Mesendoderm (in vitro differentiated cells): Measurements from ENCODE around the gene PSMD6.

Experiments
- DNase-seq: peaks from one replicate; pipeline ENCODE4 v3.0.0; 2013
- H2AK5ac ChIP-seq: 2 replicates; pipeline ENCODE4 v1.6.1; 2013; ENCODE audit warnings: low read length, inconsistent platforms
- H2BK120ac ChIP-seq: 2 replicates; pipeline ENCODE4 v1.6.1; 2013; ENCODE audit warnings: low read depth, mild to moderate bottlenecking, low read length, moderate library complexity, mixed read lengths
- H2BK15ac ChIP-seq: replicated peaks from 2 replicates; pipeline ENCODE4 v1.6.1; 2013; ENCODE audit warnings: low read depth, mild to moderate bottlenecking, moderate library complexity
- H2BK5ac ChIP-seq: 2 replicates; pipeline ENCODE4 v1.6.1; 2013; ENCODE audit warnings: low read length, inconsistent platforms
- H3K18ac ChIP-seq: 2 replicates; pipeline ENCODE4 v1.6.1; 2013; ENCODE audit warnings: mild to moderate bottlenecking, low read length, mixed read lengths
- H3K23ac ChIP-seq: one replicate; pipeline ENCODE4 v1.6.1; 2013; ENCODE audit warnings: low read length
- H3K27ac ChIP-seq: 2 replicates; pipeline ENCODE4 v1.5.1; 2013; ENCODE audit warnings: low read depth, mild to moderate bottlenecking, inconsistent platforms, low read length, moderate library complexity
- H3K27me3 ChIP-seq: 2 replicates; pipeline ENCODE4 v1.6.1; 2013; ENCODE audit warnings: low read length, control low read depth, mild to moderate bottlenecking, inconsistent platforms; ENCODE audit not compliant: insufficient read depth, poor library complexity
- H3K36me3 ChIP-seq: 2 replicates; pipeline ENCODE4 v1.6.1; 2013; ENCODE audit warnings: low read length, inconsistent platforms; ENCODE audit not compliant: control insufficient read depth, insufficient read depth
- H3K4ac ChIP-seq: one replicate; pipeline ENCODE4 v1.6.1; 2013; ENCODE audit warnings: low read depth, mild to moderate bottlenecking, low read length, moderate library complexity
- H3K4me1 ChIP-seq: 2 replicates; pipeline ENCODE4 v1.6.1; 2013; ENCODE audit warnings: low read depth, low read length, inconsistent platforms; ENCODE audit not compliant: control insufficient read depth
- H3K4me2 ChIP-seq: 2 replicates; pipeline ENCODE4 v1.6.1; 2013; ENCODE audit warnings: low read length
- H3K4me3 ChIP-seq: 2 replicates; pipeline ENCODE4 v1.5.1; 2013; ENCODE audit warnings: mild to moderate bottlenecking, low read length
- H3K56ac ChIP-seq: one replicate; pipeline ENCODE4 v1.6.1; 2013; ENCODE audit warnings: low read length
- H3K79me1 ChIP-seq: 2 replicates; pipeline ENCODE4 v1.6.1; 2013; ENCODE audit warnings: low read length, inconsistent platforms
- H3K79me2 ChIP-seq: 2 replicates; pipeline ENCODE4 v1.6.1; 2013; ENCODE audit warnings: mild to moderate bottlenecking, low read length; ENCODE audit not compliant: control insufficient read depth, insufficient read depth
- H3K9ac ChIP-seq: 2 replicates; pipeline ENCODE4 v1.6.1; 2013; ENCODE audit warnings: low read length, inconsistent platforms
- H4K5ac ChIP-seq: one replicate; pipeline ENCODE4 v1.6.1; 2013; ENCODE audit warnings: low read length
- H4K8ac ChIP-seq: one replicate; pipeline ENCODE4 v1.6.1; 2013; ENCODE audit warnings: low read depth, mild to moderate bottlenecking, control low read depth, low read length, moderate library complexity
- WGBS: extraction: QIAGEN DNeasy Blood & Tissue Kit; methylation state at CpG from one replicate; pipeline ENCODE4 v1.1.7; 2013; ENCODE audit warnings: low lambda C conversion rate, missing lambda C conversion rate; ENCODE audit not compliant: insufficient coverage; ENCODE audit errors: extremely low coverage; 5-methylcytosine and 5-hydroxymethylcytosine counted together

The PSMD6 gene

GRCh38 chr3:63970631-63971475, 52.4 kb downstream of the PSMD6 start:
- Histone ChIP-seq H3K18ac (peak overlapping the region; percentile 76), H3K36me3 (no peaks in the 10 kb centered on the region), H3K27ac (peak overlapping the region; percentile 29), H3K79me2 (peaks cover 14% of the 10 kb centered on the region), H3K79me1 (peaks cover 21% of the 10 kb centered on the region), H3K4ac (no peak overlapping the region), H3K4me2 (no peak overlapping the region), H2AK5ac (no peak overlapping the region), H3K27me3 (no peaks in the 10 kb centered on the region), H3K4me1 (peaks cover 34% of the 10 kb centered on the region), H2BK15ac (no peak overlapping the region), H3K23ac (no peak overlapping the region), H2BK5ac (no peak overlapping the region), H4K5ac (no peak overlapping the region), H4K8ac (no peak overlapping the region), H2BK120ac (no peak overlapping the region), H3K56ac (no peak overlapping the region), H3K9ac (no peak overlapping the region), H3K4me3 (no peak overlapping the region)
- no CpG with 5 or more reads among the region's 11 CpGs for WGBS
- peak; percentile 80 for DNase-seq

- H3K27ac ChIP-seq, result no peak overlapping the region
- no CpG with 5 or more reads among the region's 2 CpGs for WGBS
- peaks cover 12% of the 10 kb centered on the region for H3K79me2 ChIP-seq
- H3K56ac ChIP-seq, result no peak overlapping the region
- H3K4me1 ChIP-seq, result peaks cover 35% of the 10 kb centered on the region
- DNase-seq, result no peak
- no peaks in the 10 kb centered on the region for H3K27me3 ChIP-seq
- no peak overlapping the region for H2BK5ac ChIP-seq
- no peak overlapping the region for H3K23ac ChIP-seq
- no peak overlapping the region for H3K9ac ChIP-seq
- H3K36me3 ChIP-seq, result no peaks in the 10 kb centered on the region
- H3K4me3 ChIP-seq, result no peak overlapping the region
- no peak overlapping the region for H4K5ac ChIP-seq
- peaks cover 18% of the 10 kb centered on the region for H3K79me1 ChIP-seq
- H2BK120ac ChIP-seq, result no peak overlapping the region
- H4K8ac ChIP-seq, result no peak overlapping the region
- no peak overlapping the region for H3K4ac ChIP-seq
- no peak overlapping the region for H3K18ac ChIP-seq
- no peak overlapping the region for H2AK5ac ChIP-seq
- H3K4me2 ChIP-seq, result no peak overlapping the region
- no peak overlapping the region for H2BK15ac ChIP-seq
These were observed 53.4 kb downstream of the PSMD6 start for GRCh38 chr3:63969876-63970275.

- Histone ChIP-seq H3K18ac (no peak overlapping the region), H3K56ac (no peak overlapping the region), H3K4me1 (peaks cover 41% of the 10 kb centered on the region), H3K4me2 (no peak overlapping the region), H2AK5ac (no peak overlapping the region), H3K23ac (no peak overlapping the region), H3K4ac (no peak overlapping the region), H3K36me3 (no peaks in the 10 kb centered on the region), H3K79me2 (peaks cover 9% of the 10 kb centered on the region), H2BK120ac (no peak overlapping the region), H3K4me3 (no peak overlapping the region), H3K79me1 (peaks cover 13% of the 10 kb centered on the region), H3K27ac (no peak overlapping the region), H4K8ac (no peak overlapping the region), H4K5ac (no peak overlapping the region), H3K27me3 (no peaks in the 10 kb centered on the region), H2BK15ac (no peak overlapping the region), H3K9ac (no peak overlapping the region), H2BK5ac (no peak overlapping the region)
- DNase-seq, result no peak
- no CpG with 5 or more reads among the region's 3 CpGs for WGBS
These were observed 54.5 kb downstream of the PSMD6 start for GRCh38 chr3:63968612-63969350.

- Histone ChIP-seq H3K79me1 (peaks cover 9% of the 10 kb centered on the region), H2AK5ac (no peak overlapping the region), H3K4me3 (no peak overlapping the region), H3K9ac (peak overlapping the region; percentile 22), H3K4ac (no peak overlapping the region), H3K27ac (no peak overlapping the region), H3K79me2 (peaks cover 9% of the 10 kb centered on the region), H3K4me1 (peaks cover 38% of the 10 kb centered on the region), H3K18ac (no peak overlapping the region), H3K36me3 (no peaks in the 10 kb centered on the region), H2BK120ac (no peak overlapping the region), H3K27me3 (no peaks in the 10 kb centered on the region), H4K5ac (no peak overlapping the region), H2BK5ac (no peak overlapping the region), H2BK15ac (no peak overlapping the region), H3K4me2 (no peak overlapping the region), H4K8ac (no peak overlapping the region), H3K23ac (no peak overlapping the region), H3K56ac (peak overlapping the region; percentile 25)
- no peak for DNase-seq
- no CpG with 5 or more reads among the region's 11 CpGs for WGBS
These were observed 55.4 kb downstream of the PSMD6 start for GRCh38 chr3:63967675-63968611.

GRCh38 chr3:63966871-63967270, 56.4 kb downstream of the PSMD6 start:
- DNase-seq, result peak; percentile 62
- no peak overlapping the region for H4K5ac ChIP-seq
- no peak overlapping the region for H3K4me2 ChIP-seq
- no peaks in the 10 kb centered on the region for H3K27me3 ChIP-seq
- no peak overlapping the region for H3K4me3 ChIP-seq
- H3K36me3 ChIP-seq, result no peaks in the 10 kb centered on the region
- H2BK5ac ChIP-seq, result no peak overlapping the region
- no peak overlapping the region for H3K23ac ChIP-seq
- peaks cover 34% of the 10 kb centered on the region for H3K4me1 ChIP-seq
- H3K18ac ChIP-seq, result no peak overlapping the region
- H3K79me1 ChIP-seq, result peaks cover 5% of the 10 kb centered on the region
- WGBS, result no CpG with 5 or more reads among the region's 1 CpG
- no peak overlapping the region for H3K56ac ChIP-seq
- H2BK120ac ChIP-seq, result no peak overlapping the region
- no peak overlapping the region for H3K27ac ChIP-seq
- H2AK5ac ChIP-seq, result no peak overlapping the region
- H2BK15ac ChIP-seq, result no peak overlapping the region
- H3K79me2 ChIP-seq, result peaks cover 5% of the 10 kb centered on the region
- no peak overlapping the region for H3K4ac ChIP-seq
- no peak overlapping the region for H4K8ac ChIP-seq
- no peak overlapping the region for H3K9ac ChIP-seq
